ENCODE data around the gene CTIF. TPM values are rescaled to one million over a fixed set of nuclear protein-coding genes. Genes with fewer than 3 reads are reported as not detected.

The CTIF gene
- total and polyA plus RNA-seq, 2 experiments from 2014 or later = 8.6 to 14.4 TPM

DNA sequence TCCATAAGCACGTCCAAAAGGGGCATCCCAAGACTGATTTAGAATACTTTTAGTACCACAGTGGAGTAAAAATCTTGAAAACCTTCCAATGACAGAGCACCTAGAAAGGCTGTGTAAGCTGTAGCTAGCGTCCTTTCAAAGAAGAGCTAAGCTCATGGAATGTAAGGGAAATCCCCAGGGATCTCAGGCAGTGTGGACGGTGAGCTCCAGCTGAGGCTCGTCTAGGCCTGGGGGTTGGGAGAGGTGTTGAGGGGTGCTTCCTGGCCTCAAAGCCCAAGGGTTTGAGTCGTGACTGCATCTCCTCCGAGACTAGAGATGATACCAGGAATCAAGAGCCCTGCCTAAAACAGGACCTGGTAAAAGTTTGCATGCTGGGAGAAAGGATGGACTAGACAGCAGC, 7.6 kb downstream of the CTIF start (continued):
- TF ChIP-seq NANOG (IDR thresholded peaks at IDR 0.05; ENCODE audit: borderline replicate concordance) (no peak), POLR2AphosphoS5 (IDR thresholded peaks at IDR 0.05; ENCODE audit: low read depth) (no peak)

- Histone ChIP-seq H3K27ac (ENCODE audit: low read depth) (peak overlapping the region; percentile 72; the same call in 1 of the 2 replicates), H3K4me3 (no peak overlapping the region), H3K36me3 (ENCODE audit: insufficient read depth) (no peaks in the 10 kb centered on the region), H3K9me2 (ENCODE audit: insufficient read depth) (peaks cover 5% of the 10 kb centered on the region), H3K79me2 (replicated peaks; ENCODE audit: insufficient read depth) (peaks cover 65% of the 10 kb centered on the region), H4K20me1 (replicated peaks; ENCODE audit: insufficient read depth) (0 out of 2 replicates have a peak, but pooled peaks cover 5% of the 10 kb centered on the region), H2AFZ (no peak overlapping the region), H3K4me2 (peak overlapping the region; percentile 60; the same call in 1 of the 2 replicates), H3F3A (replicated peaks; ENCODE audit: low read depth) (peaks cover 9% of the 10 kb centered on the region), H3K27me3 (ENCODE audit: insufficient read depth) (0 out of 2 replicates have a peak, but pooled peaks cover 6% of the 10 kb centered on the region), H3K4me1 (ENCODE audit: insufficient read depth) (peaks cover 57% of the 10 kb centered on the region)
- no peak overlapping the region; the same call in 1 of the 2 replicates for H3K27ac Mint-ChIP-seq
- H3K4me3 Mint-ChIP-seq = no peak overlapping the region
- ATAC-seq = no peak
- no peak for DNase-seq (ENCODE audit: low spot score)
- peaks cover 61% of the 10 kb centered on the region for H3K4me1 Mint-ChIP-seq
- TF ChIP-seq ZNF331 (CRISPR knock-in tag; IDR thresholded peaks at IDR 0.05; ENCODE audit: low read depth) (no peak), ZNF462 (CRISPR knock-in tag; IDR thresholded peaks at IDR 0.05) (no peak), CTCF (conservative IDR thresholded peaks at IDR 0.05; ENCODE audit: low read depth in 2 of 2) (no peak), REST (IDR thresholded peaks at IDR 0.05; ENCODE audit: unreplicated experiment) (no peak), NANOG (IDR thresholded peaks at IDR 0.05; ENCODE audit: borderline replicate concordance) (no peak), JUNB (IDR thresholded peaks at IDR 0.05; ENCODE audit: unreplicated experiment) (no peak), ZNF114 (CRISPR knock-in tag; IDR thresholded peaks at IDR 0.05) (no peak), CREB1 (CRISPR knock-in tag; IDR thresholded peaks at IDR 0.05; ENCODE audit: low read depth) (no peak), STAT1 (IDR thresholded peaks at IDR 0.05; ENCODE audit: unreplicated experiment) (no peak), POLR2AphosphoS5 (IDR thresholded peaks at IDR 0.05; ENCODE audit: low read depth) (no peak), EZH2 (IDR thresholded peaks at IDR 0.05; ENCODE audit: low read depth, unreplicated experiment) (no peak), EZH2phosphoT487 (IDR thresholded peaks at IDR 0.05; ENCODE audit: unreplicated experiment) (no peak), ETS1 (IDR thresholded peaks at IDR 0.05) (no peak)
- H3K9me3 Mint-ChIP-seq = no peaks in the 10 kb centered on the region
- peaks cover 13% of the 10 kb centered on the region for H3K27me3 Mint-ChIP-seq (ENCODE audit: insufficient read depth, low read depth, poor library complexity)
- no peaks in the 10 kb centered on the region for H3K36me3 Mint-ChIP-seq (ENCODE audit: low read depth)
Observed at GRCh38 chr18:48547531-48547981, 8.7 kb downstream of the CTIF start.
